Neural cell (in vitro differentiated cells): Measurements from ENCODE around the gene SIX3. TPM values are rescaled to one million over a fixed set of nuclear protein-coding genes. Genes with fewer than 3 reads are reported as not detected.
A peak's percentile ranks its signal among the peaks of the same experiment; 100 is the strongest.

Experiments used
- H2AFZ ChIP-seq: fragments of 200-600, 300-800 bp; sonication (generic), shearing (Covaris generic); 2 replicates; pipeline ENCODE4 v1.6.0; 2014; ENCODE audit warnings: low read depth, mild to moderate bottlenecking, antibody characterized with exemption, low read length, moderate library complexity
- H3F3A ChIP-seq: fragments of 200-600 bp; shearing (Covaris generic); 2 replicates; pipeline ENCODE4 v1.6.1; 2016; ENCODE audit warnings: mild to moderate bottlenecking, moderate library complexity, mixed read lengths, antibody characterized with exemption, low read length; ENCODE audit not compliant: insufficient read depth, poor library complexity, severe bottlenecking
- H3K27ac ChIP-seq: fragments of 200-600, 300-800 bp; sonication (generic), shearing (Covaris generic); 2 replicates; pipeline ENCODE4 v1.5.1; 2014; ENCODE audit warnings: mild to moderate bottlenecking, low read length, moderate library complexity
- H3K27me3 ChIP-seq: fragments of 300-800, 200-600 bp; sonication (generic), shearing (Covaris generic); 2 replicates; pipeline ENCODE4 v1.6.0; 2014; ENCODE audit warnings: mild to moderate bottlenecking, low read depth, low read length, moderate library complexity; ENCODE audit not compliant: insufficient read depth
- H3K36me3 ChIP-seq: fragments of 300-800, 200-600 bp; sonication (generic), shearing (Covaris generic); 2 replicates; pipeline ENCODE4 v1.5.1; 2014; ENCODE audit warnings: mild to moderate bottlenecking, antibody characterized with exemption, low read length, moderate library complexity; ENCODE audit not compliant: insufficient read depth
- H3K4me2 ChIP-seq: fragments of 300-800, 200-600 bp; sonication (generic), shearing (Covaris generic); 2 replicates; pipeline ENCODE4 v1.6.0; 2014; ENCODE audit warnings: mild to moderate bottlenecking, low read length
- H3K4me3 ChIP-seq: fragments of 300-800, 200-600 bp; sonication (generic), shearing (Covaris generic); 2 replicates; pipeline ENCODE4 v1.5.1; 2014; ENCODE audit warnings: mild to moderate bottlenecking, low read length, moderate library complexity
- H3K79me2 ChIP-seq: fragments of 200-600 bp; shearing (Covaris generic); replicated peaks from 2 replicates; pipeline ENCODE4 v1.6.0; 2014; ENCODE audit warnings: mild to moderate bottlenecking, low read length, moderate library complexity; ENCODE audit not compliant: insufficient read depth
- H3K9ac ChIP-seq: fragments of 300-800, 200-600 bp; sonication (generic), shearing (Covaris generic); 2 replicates; pipeline ENCODE4 v1.6.1; 2016; ENCODE audit warnings: mild to moderate bottlenecking, low read length, mixed read lengths
- H3K9me2 ChIP-seq: fragments of 200-600 bp; shearing (Covaris generic); 2 replicates; pipeline ENCODE4 v1.6.1; 2016; ENCODE audit warnings: mild to moderate bottlenecking, low read length, mixed read lengths; ENCODE audit not compliant: insufficient read depth
- H3K9me3 ChIP-seq: fragments of 200-600, 300-800 bp; sonication (generic), shearing (Covaris generic); 2 replicates; pipeline ENCODE4 v1.6.1; 2016; ENCODE audit warnings: mild to moderate bottlenecking, mixed run types, low read length, moderate library complexity, mixed read lengths
- H4K20me1 ChIP-seq: fragments of 200-600 bp; shearing (Covaris generic); 2 replicates; pipeline ENCODE4 v1.6.1; 2016; ENCODE audit warnings: mild to moderate bottlenecking, mixed run types; ENCODE audit not compliant: insufficient read depth
- CTCF ChIP-seq: fragments of 450-650 bp; IDR thresholded peaks from 2 replicates; pipeline ENCODE4 v1.5.1; 2014; ENCODE audit warnings: antibody characterized with exemption, mild to moderate bottlenecking, moderate library complexity; ENCODE audit not compliant: poor library complexity, severe bottlenecking
- EP300 ChIP-seq: fragments of 450-650 bp; conservative IDR thresholded peaks from 2 replicates; pipeline ENCODE4 v1.6.1; 2014; ENCODE audit warnings: antibody characterized with exemption, mild to moderate bottlenecking, moderate library complexity; ENCODE audit not compliant: poor library complexity, severe bottlenecking
- EZH2 ChIP-seq: fragments of 200-600, 300-800 bp; shearing (Covaris generic), sonication (generic); IDR thresholded peaks from 2 replicates; pipeline ENCODE4 v1.6.1; 2014; ENCODE audit warnings: antibody characterized with exemption, low read length, borderline replicate concordance, mild to moderate bottlenecking; ENCODE audit not compliant: insufficient read depth, poor library complexity, severe bottlenecking
- MXI1 ChIP-seq: fragments of 450-650 bp; conservative IDR thresholded peaks from 2 replicates; pipeline ENCODE4 v1.6.1; 2014; ENCODE audit warnings: antibody characterized with exemption, mild to moderate bottlenecking; ENCODE audit not compliant: poor library complexity, severe bottlenecking
- POLR2AphosphoS5 ChIP-seq: IDR thresholded peaks from 2 replicates; pipeline ENCODE4 v1.6.1; 2012
- RAD21 ChIP-seq: fragments of 450-650 bp; conservative IDR thresholded peaks from 2 replicates; pipeline ENCODE4 v1.6.1; 2014; ENCODE audit warnings: antibody characterized with exemption, mild to moderate bottlenecking, moderate library complexity
- REST ChIP-seq: IDR thresholded peaks from 2 replicates; pipeline ENCODE4 v1.6.1; 2012; ENCODE audit warnings: borderline replicate concordance
- SMC3 ChIP-seq: fragments of 450-650 bp; conservative IDR thresholded peaks from 2 replicates; pipeline ENCODE4 v1.6.1; 2014; ENCODE audit warnings: antibody characterized with exemption, mild to moderate bottlenecking, moderate library complexity; ENCODE audit not compliant: poor library complexity
- TAF1 ChIP-seq: IDR thresholded peaks from 2 replicates; pipeline ENCODE4 v1.6.1; 2012; ENCODE audit warnings: low read depth
- polyA plus RNA-seq: library from polyadenylated mRNA; depleted of rRNA; stranded (reverse); fragments of >200 nt; gene quantifications from 2 replicates; pipeline ENCODE4 v1.2.3, GENCODE V29; 2014

The SIX3 gene
- polyA plus RNA-seq, 1 donor from 2014 or later = 8.7 TPM

GRCh38 chr2:44940732-44941464 lies 604 bp upstream of the SIX3 start:
- H4K20me1 ChIP-seq = no peaks in the 10 kb centered on the region
- peaks cover 85% of the 10 kb centered on the region for H3K79me2 ChIP-seq
- H3K4me3 ChIP-seq = peak overlapping the region; percentile 84
- peaks cover 2% of the 10 kb centered on the region for H3F3A ChIP-seq
- no peaks in the 10 kb centered on the region for H3K9me3 ChIP-seq
- H3K9ac ChIP-seq = peak overlapping the region; percentile 71
- H3K9me2 ChIP-seq = no peaks in the 10 kb centered on the region
- peak overlapping the region; percentile 83 for H3K27ac ChIP-seq
- H3K4me2 ChIP-seq = peak overlapping the region; percentile 65
- no peaks in the 10 kb centered on the region for H3K36me3 ChIP-seq
- peaks cover 77% of the 10 kb centered on the region for H3K27me3 ChIP-seq
- TF ChIP-seq POLR2AphosphoS5 (no peak), REST (peak; percentile 16), TAF1 (no peak), RAD21 (no peak), CTCF (no peak), SMC3 (no peak), MXI1 (peak; percentile 38), EZH2 (no peak), EP300 (no peak)
- H2AFZ ChIP-seq = no peak overlapping the region

- no peaks in the 10 kb centered on the region for H4K20me1 ChIP-seq
- peak overlapping the region; percentile 80 for H3K9ac ChIP-seq
- TF ChIP-seq REST (peak; percentile 35), RAD21 (no peak), MXI1 (peak; percentile 37)
- H3K9me3 ChIP-seq = no peaks in the 10 kb centered on the region
- H3K4me2 ChIP-seq = peak overlapping the region; percentile 73
- H3K9me2 ChIP-seq = no peaks in the 10 kb centered on the region
- H3K36me3 ChIP-seq = no peaks in the 10 kb centered on the region
- H2AFZ ChIP-seq = no peak overlapping the region
- peak overlapping the region; percentile 83 for H3K27ac ChIP-seq
- H3F3A ChIP-seq = peaks cover 2% of the 10 kb centered on the region
- peak overlapping the region; percentile 84 for H3K4me3 ChIP-seq
- H3K79me2 ChIP-seq = peaks cover 85% of the 10 kb centered on the region
- peaks cover 75% of the 10 kb centered on the region for H3K27me3 ChIP-seq
Observed at GRCh38 chr2:44942304-44943030, 965 bp downstream of the SIX3 start.
